NCI-H748 (cell line): Measurements from ENCODE around the gene LARP7.
"Not testable (repeated sequence)": the region's sequence is repeated elsewhere in the genome, so short reads cannot be mapped to it uniquely, and the experiment has no call there.

ENCODE experiments used
- DNase-seq: peaks from one replicate; lab custom pipeline; 2025; ENCODE audit not compliant: unreplicated experiment; lab: John Stamatoyannopoulos, UW

LARP7 gene

DNA sequence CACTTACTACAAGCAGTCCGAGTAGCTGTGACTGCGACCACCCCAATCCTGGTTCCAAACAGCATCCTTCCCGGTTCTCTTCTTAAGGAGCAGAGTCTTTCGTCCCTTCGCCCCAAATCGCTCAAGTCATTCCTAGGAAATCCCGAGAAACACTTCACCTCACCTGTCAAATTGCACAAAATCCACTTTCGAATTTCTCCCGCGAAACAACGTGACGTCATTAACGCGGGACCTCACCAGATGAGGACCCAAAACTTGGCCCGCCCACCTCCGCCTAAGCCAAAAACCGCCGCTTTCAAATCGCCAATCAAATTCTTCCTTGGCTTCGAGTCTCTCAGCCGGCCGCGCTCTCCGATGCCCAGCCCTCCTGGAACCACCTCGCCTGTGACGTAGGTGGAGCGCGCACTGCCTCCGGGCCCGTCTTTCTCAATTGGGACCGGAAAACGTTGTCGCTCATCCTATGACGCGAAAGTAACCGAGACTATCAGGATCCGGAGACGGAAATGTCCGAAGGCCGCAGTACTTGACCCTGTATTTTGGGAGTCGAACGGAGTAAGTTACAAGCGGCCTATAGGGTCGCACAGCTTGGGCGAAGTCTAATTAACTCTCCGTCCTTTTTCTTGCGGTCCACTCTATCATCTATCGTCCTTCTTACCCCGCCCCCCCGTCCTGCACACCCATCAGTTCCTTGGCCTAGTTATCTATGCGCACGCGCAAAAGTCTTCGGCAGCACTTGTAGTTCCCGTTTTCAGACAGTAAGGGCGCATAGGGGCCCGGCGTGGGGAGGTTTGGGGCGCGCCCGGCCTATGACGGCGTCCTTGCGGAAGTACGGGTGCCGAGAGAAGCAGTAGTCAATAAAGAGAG lies at the start of gene LARP7, which contains the start of gene ZGRF1:
LARP7 (plus strand) TSS at position 456 of the 864 bp plus-strand sequence. CDS start 7,527 bp downstream, outside the sequence.
ZGRF1 (minus strand) TSS at position 222 of the 864 bp plus-strand sequence. CDS start 3,733 bp downstream, outside the sequence.
- DNase-seq, result peak; percentile 98

DNA sequence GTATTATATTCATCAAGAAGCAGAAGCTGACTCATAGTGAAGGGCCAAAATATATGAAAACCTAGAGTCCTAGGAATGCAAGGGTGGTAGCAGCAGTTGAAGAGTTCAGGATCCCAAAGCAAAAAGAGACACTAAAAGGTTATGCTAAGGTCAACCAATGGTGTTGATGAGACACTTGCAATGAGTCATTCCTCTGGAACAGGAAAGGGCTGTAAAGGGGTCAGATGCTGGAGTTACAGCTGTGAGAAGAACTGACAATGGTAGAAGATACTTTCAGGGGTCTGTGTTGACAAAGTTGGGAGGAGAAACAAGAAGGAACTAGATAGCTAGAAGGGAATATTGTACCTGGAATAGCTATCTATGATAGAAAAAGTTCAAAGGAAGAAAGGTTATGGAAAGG lies 47.7 kb upstream of the LARP7 start:
- DNase-seq, result no peak

DNA sequence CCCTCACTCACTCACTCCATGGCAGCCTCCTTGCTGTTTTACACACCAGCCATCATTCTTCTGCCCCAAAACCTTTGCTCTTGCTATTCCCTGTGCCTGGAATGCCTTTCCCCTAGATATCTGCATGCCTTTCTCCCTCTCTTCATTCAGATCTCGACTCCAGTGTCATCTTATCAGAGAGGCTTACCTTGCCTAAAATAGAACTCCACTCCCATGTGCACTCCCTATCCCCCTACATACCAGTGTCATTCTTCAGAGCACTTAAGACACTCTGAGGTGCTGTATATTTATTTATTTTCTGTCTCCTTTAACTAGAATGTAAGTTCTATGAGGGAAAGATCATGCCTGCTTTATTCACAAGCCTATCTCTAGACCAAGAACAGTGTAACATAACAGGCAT lies 45.4 kb upstream of the LARP7 start:
- DNase-seq, result no peak

DNA sequence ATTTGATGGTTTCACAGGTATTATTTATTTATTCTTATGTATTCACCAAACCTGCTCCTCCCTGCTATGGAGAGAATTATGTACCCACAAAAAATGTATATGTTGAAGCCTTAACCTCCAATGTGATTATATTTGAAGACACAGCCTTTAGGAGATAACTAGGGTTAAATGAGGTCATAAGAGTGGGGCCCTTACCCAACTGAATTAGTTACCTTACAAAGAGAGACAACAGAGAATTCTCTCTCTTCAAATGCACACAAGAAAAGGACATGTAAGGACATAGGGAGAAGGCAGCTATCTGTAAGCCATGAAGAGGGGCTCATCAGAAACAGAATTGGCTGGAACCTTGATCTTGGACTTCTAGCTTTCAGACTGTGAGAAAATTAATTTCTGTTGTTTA lies 44.2 kb upstream of the LARP7 start:
- DNase-seq, result no peak

DNA sequence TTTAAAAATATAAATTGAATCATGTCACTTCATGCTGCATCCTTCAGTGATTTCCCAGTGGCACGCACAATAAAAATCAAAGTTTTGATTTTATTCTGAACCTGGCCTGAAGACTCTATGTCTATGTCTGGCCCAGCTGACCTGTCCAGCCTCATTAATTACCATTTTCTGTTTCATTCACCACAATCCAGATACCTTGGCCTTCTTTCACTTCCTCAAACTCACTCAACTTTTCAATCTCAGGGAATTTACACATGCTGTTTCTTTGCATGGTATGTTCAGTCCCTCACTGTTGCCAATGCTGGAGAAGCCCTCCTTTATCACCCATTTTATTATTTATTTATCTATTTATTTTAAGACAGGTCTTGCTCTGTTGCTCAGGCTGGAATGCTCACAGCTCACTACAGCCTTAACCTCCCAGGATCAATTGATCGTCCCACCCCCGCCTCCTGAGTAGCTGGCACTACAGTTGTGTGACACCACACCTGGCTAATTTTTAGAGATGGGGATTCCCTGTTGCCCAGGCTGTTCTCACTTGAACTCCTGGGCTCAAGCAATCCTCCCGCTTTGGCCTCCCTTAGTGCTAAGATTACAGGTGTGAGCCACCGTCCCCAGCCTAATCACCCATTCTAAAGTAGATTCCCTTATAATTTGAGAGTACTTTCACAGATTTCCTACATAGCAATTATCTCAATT lies 43.4 kb upstream of the LARP7 start:
- no peak for DNase-seq

DNA sequence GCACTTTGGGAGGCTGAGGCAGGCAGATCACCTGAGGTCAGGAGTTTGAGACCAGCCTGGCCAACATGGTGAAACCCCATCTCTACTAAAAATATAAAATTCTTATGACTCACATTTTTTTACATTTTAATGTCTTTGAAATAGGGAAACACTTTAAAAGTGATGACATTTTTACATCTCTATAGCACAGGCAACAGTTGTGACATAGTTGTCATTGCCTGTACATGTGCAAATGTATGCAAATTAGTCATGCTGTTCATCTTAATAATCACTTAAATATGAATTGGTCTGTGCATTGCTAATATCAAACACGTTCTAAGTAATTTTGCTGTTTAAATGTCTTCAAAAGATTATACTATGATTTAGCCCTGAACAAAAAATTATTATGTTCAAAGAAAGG lies 42.0 kb upstream of the LARP7 start:
- DNase-seq, result no peak

DNA sequence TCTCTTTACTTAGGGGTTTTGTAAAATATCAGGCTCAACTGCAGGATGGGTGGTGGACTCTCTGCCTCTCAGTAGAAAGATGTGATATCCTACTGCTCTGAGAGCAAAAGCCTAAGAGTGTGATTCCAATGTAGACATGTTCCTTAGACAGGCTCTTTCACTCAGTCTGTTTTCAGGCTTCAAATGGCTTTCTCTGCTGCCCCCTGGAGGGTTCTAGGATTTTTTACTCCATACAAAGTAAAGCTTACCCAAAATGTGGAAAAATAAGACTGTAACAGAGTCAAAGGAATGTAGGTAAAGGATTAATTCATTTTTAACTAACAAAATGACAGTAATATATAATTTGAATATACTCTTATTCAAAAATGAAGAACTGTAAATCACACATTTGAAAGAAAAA lies 32.4 kb upstream of the LARP7 start:
- peak; percentile 35 for DNase-seq

DNA sequence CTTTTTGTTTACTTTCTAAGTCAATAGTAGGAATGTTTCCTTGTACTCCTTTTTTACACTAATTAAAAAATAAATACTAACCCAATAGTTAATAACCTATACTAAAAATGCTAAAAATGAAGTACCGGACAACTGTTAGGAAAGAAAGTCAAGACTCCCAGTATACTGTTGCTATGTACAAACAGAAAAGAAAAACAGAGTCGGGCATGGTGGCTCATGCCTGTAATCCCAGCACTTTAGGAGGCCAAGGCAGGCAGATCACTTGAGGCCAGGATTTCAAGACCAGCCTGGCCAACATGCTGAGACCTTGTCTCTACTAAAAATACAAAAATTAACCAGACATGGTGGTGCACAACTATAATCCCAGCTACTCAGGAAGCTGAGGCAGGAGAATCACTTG lies 24.1 kb upstream of the LARP7 start:
- DNase-seq, result not testable (repeated sequence)

DNA sequence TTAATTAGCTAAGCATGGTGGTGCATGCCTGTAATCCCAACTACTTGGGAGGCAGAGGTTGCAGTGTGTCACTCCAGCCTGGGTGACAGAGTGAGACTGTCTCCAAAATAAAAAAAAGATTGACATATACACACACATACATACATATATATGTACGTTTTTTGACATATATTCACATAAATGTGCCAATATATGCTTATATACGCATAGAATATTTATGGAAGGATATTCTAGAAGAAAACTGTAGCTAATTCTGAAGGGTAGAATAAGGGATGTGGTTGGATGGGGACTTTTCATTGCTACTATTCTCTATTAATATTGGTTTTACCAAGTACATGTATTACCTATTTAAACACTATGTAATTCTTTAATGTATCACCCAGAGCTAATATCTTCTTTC lies 20.0 kb upstream of the LARP7 start:
- DNase-seq, result no peak

DNA sequence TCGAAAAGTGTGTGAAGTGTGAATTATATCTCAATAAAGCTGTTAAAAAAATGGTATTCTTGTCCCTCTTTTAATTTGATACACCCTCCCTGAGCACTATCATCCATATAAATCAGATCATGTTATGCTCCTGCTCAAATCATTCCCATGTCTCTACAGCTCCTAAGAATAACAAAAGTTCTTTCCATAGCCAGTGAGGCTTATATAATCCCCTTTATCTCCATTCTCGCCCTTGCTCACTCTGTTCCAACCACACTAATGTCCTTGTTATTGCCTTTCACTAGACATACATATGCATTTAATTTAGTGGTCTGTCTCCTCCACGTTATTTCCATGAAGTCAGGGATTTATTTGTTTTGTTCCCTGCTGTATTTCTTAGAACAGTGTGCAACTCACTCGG lies 10.7 kb upstream of the LARP7 start:
- DNase-seq, result no peak

DNA sequence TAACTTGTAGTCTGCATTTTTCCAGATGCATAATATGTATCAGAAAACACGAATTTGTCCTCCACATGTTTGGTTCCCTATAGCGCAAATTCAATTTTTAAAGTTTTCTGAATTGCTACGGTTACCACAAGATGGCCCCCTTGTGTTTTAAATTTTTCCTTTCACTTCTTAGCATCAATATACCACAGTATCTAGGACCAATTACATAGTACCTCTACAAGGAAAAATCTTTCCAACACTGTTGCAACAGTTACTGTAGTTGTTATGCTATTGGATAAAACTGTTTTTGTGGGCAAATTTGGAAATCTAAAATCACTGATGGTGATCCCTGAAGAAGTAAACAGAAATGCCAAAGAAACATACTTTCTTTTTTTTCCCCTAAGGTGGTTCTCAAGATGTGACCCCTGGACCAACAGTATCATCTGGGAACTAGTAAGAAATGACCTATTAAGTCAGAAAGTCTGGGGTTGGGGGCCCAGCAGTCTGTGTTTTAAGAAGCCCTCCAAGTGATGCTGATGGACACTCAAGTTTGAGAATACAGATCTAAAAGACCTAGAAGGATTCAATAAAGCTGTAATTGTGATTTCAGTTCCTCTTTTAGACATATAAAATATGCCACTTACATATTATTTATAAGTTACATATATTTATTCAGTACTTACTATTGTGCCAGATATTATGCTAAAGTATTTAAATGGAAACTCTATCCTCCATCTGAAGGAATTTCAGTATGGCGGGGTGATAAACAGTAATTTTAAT lies 3.3 kb upstream of the LARP7 start:
- peak; percentile 21 for DNase-seq

DNA sequence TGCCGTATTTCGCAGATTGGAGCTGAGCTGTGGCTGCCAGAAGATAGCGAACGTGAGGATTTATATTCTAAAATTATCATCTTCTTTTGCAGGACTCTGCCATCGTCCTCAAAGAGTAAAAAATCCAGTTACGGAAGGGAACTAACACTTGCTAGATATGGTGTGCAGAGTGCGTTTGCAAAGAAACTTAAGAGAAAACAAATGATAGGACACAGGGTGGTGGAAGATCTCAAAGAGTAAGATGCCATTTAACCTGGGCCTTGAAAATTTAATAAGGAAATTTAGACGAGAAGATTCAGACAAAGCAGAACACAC lies 566 bp downstream of the LARP7 start:
- peak; percentile 34 for DNase-seq

DNA sequence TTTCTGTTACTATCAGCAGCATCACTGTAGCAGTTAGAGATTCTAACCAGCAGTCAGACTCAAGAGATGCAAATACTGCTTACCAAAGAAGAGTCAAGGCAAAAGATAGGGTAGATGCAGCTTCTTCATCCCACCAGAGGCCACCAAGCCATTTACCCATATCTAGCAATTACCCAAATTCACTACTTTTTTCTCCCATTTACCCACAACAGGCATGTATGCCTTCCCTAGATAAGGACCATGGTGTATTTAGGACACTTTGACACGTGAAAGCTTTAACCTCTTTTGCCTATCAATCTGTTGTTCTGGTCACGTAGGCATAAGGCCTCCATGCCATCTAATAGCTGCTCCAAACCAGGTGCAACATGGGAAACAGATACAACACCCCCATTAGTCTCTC lies 5.6 kb downstream of the LARP7 start:
- no peak for DNase-seq

DNA sequence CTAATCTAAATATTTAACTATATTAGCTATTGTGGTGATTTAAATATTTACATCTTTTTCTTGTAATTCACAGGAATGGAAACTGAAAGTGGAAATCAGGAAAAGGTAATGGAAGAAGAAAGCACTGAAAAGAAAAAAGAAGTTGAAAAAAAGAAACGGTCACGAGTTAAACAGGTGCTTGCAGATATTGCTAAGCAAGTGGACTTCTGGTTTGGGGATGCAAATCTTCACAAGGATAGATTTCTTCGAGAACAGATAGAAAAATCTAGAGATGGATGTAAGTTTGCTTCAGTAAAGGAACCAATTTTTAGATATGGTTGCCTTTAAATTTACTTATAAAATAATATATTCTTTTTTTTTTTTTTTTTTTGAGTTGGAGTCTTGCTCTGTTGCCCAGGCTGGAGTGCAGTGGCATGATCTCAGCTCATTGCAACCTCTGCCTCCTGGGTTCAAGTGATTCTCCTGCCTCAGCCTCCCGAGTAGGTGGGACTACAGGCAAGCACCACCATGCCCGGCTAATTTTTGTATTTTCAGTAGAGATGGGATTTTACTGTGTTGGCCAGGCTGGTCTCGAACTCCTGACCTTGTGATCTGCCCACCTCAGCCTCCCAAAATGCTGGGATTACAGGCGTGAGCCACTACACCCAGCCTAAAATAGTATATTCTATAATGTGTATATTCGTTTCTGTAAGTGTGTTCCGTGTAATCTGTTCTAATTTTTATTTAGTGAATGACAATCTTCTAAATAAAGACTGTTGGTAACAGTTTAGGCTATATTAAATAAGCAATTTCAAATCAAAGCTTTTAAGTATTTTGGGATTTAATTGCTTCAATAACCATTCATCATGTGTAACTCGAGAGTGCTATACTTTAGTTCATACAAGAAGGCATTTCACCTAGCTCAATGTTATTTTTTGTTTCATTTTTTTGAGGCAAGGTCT lies 7.9 kb downstream of the LARP7 start:
- not testable (repeated sequence) for DNase-seq

DNA sequence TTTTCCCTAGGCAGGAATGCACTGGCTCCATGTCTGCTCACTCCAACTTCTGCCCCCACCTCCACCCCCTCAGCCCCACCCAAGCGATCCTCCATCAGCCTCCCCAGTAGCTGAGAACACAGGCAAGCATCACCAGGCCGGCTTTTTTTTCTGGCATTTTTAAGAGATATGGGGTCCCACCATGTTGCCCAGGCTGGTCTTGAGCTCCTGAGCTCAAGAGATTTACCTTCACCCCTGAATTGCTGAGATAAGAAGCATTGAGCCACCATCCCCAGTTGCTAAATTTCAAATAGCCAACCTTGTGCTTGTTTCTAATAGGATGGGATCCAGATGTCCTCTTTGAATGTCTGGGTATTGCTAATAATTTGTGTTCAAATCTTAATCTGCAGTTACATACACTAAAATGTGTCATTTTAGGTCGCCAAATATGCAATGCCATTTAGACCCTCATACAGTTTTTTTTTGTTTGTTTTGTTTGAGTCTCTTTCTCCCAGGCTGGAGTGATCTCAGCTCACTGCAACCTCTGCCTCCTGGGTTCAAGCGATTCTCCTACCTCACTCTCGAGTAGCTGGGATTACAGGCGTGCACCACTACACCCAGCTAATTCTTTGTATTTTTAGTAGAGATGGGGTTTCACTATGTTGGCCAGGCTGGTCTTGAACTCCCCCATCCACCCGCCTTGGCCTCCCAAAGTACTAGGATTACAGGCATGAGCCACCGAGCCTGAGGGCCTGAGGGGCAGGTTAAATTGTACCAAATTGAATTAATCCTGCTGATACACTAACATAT lies 8.8 kb downstream of the LARP7 start:
- DNase-seq, result no peak

DNA sequence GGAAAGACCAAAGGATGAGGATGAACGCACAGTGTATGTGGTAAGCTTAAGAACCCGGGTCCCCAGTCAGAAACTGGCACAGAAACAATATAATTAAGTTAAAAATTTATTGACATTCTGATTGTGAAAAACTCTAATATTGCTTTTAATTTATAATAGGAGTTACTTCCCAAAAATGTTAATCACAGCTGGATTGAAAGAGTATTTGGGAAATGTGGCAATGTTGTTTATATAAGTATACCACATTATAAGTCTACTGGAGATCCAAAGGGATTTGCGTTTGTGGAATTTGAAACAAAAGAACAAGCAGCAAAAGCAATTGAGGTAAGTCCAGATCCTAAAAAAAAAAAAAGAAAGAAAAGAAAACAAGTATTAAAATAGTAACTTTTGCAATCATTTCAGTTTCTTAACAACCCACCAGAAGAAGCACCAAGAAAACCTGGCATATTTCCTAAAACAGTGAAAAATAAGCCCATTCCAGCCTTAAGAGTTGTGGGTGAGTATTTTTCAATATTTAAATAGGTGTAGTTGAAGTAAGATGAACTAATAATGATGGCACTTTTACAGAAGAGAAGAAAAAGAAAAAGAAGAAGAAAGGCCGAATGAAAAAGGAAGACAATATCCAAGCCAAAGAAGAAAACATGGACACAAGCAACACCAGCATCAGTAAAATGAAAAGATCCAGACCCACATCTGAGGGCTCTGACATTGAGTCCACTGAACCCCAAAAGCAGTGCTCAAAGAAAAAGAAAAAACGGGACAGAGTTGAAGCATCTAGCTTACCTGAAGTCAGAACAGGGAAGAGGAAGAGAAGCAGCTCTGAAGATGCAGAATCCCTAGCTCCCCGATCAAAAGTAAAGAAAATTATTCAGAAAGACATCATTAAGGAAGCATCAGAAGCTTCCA lies 9.9 kb downstream of the LARP7 start:
- DNase-seq, result no peak

DNA sequence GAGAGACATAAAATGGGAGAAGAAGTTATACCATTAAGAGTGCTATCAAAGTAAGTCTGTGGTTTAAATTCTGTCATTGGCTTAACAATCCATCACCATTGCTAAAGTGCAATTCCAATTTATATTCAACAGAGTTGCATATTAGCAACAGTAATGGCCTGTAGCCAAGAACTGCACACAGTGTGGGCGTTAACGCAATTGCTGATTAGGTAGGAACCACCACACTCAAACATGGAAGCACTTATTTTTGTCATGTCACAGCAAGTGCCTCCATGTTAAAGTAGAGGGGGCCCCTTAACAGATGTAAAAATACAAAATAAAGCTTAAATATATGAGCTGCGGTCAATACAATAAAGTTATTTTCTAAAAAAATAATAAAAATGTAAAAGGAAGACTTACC lies 10.8 kb downstream of the LARP7 start:
- DNase-seq, result no peak

DNA sequence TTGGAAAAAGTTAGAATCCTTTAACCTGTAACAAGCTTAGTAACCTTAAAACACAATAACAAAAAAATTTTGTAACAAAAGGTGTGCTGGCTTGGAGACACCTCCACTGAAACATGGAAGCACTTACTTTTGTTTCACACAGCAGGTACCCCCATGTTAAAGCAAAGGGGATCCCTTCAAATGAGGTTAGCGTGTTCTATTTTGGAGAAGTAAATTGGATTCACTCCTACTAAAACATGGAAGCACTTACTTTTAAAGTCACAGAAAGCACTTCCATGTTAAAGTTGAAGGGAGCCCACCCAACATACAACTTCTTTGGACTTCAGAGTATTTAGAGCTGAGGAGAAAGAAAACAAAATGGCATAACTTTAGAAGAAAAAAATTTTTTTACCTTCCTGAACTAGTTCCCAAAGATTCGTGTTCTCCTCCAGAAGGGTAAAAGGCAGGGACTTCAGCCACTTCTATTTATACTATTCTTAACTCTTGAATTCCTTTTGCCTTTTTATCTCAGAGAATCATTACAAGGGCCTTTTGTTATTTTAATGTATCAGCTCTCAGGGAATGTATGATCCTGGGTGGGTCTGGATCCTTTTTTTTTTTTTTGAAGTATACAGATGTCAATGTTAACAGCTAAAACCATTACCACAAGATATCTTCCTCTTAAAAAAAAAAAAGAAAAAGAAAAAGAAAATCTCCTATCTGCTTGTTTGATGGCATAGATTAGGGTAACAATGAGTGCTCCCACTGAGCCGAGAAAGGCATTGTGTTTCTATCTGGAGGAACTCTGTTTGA lies 11.5 kb downstream of the LARP7 start:
- DNase-seq, result no peak
